K562 (cell line): ENCODE measurements around the gene CLEC18B. TPM values are rescaled to one million over a fixed set of nuclear protein-coding genes. Genes with fewer than 3 reads are reported as not detected.
A peak's percentile ranks its signal among the peaks of the same experiment; 100 is the strongest.
"Not testable (repeated sequence)": the region's sequence is repeated elsewhere in the genome, so short reads cannot be mapped to it uniquely, and the experiment has no call there.

Experiments used
- ATAC-seq: fragments of 200-7000 bp; cut with Tn5 transposase; 3 replicates; pipeline ENCODE4 v1.9.1; 2020; ENCODE audit warnings: moderate library complexity
- BruUV-seq: library from RNA; stranded (reverse); fragments of 400-500 nt; replicated peaks from 2 replicates; lab custom pipeline; 2021; lab: Mats Ljungman, UMichigan
- CTCF ChIA-PET: fragments of 300-600 bp; formaldehyde crosslinking; extraction: SDS; loops from one replicate; lab custom pipeline; 2021; ENCODE audit warnings: low intra/inter-chr PET ratio; lab: Yijun Ruan, JAX
- POLR2A ChIA-PET: fragments of 300-600, 350-650 bp; sonication (Branson Sonifier 250); formaldehyde crosslinking; extraction: SDS; loops from one replicate; lab custom pipeline; 2021; ENCODE audit warnings: antibody characterized with exemption, inconsistent platforms; lab: Yijun Ruan, JAX
- DNase-seq, 4 experiments: peaks; one replicate each; pipeline versions ENCODE4 v3.0.0 to v3.0.0-alpha.2; 2011 to 2018; ENCODE audit warnings: low spot score in 3 of 4, mixed read lengths in 3 of 4; ENCODE audit errors: extremely low read depth in 1 of 4
- FAIRE-seq: peaks from 2 replicates; lab custom pipeline; 2011; peaks lifted over from hg19 to GRCh38; lab: Jason Lieb, UNC
- H2AFZ ChIP-seq: 2 replicates; pipeline ENCODE4 v1.6.0; 2011; ENCODE audit warnings: low read depth, low read length, control low read depth, inconsistent platforms
- H3K27ac ChIP-seq: fragments of 200-600 bp; 3 replicates; pipeline ENCODE4 v1.8.0; 2011; ENCODE audit warnings: low read depth, mild to moderate bottlenecking, control low read depth, inconsistent platforms, low read length, moderate library complexity, mixed read lengths; ENCODE audit errors: extremely low read depth
- H3K27me3 ChIP-seq, 2 experiments: fragments of 300-600 bp in 1 of 2; 2 replicates in 1 of 2; 3 replicates in 1 of 2; pipeline versions ENCODE4 v1.6.0 to v1.8.0; 2011; ENCODE audit warnings: inconsistent platforms in 2 of 2, low read length in 2 of 2, mild to moderate bottlenecking in 1 of 2, mixed read lengths in 1 of 2, moderate library complexity in 1 of 2; ENCODE audit not compliant: control insufficient read depth in 2 of 2, insufficient read depth in 2 of 2
- H3K36me3 ChIP-seq: fragments of 300-600 bp; 3 replicates; pipeline ENCODE4 v1.8.0; 2011; ENCODE audit warnings: mild to moderate bottlenecking, low read length, inconsistent platforms; ENCODE audit not compliant: control insufficient read depth, insufficient read depth
- H3K4me1 ChIP-seq, 2 experiments: fragments of 200-600 bp in 1 of 2; replicated peaks in 1 of 2; 2 replicates in 1 of 2; 3 replicates in 1 of 2; pipeline versions ENCODE4 v1.5.1 to v1.8.0; 2011; ENCODE audit warnings: inconsistent platforms in 2 of 2, low read length in 2 of 2, mild to moderate bottlenecking in 1 of 2, mixed read lengths in 1 of 2, moderate library complexity in 1 of 2; ENCODE audit not compliant: control insufficient read depth in 2 of 2, insufficient read depth in 2 of 2
- H3K4me2 ChIP-seq: 2 replicates; pipeline ENCODE4 v1.6.1; 2011; ENCODE audit warnings: low read length, control low read depth, inconsistent platforms, mixed read lengths; ENCODE audit not compliant: insufficient read depth
- H3K4me3 ChIP-seq: fragments of 200-600 bp; sonication (generic), shearing (Covaris generic); 2 replicates; pipeline ENCODE4 v1.5.1; 2016; ENCODE audit warnings: control low read depth, inconsistent platforms
- H3K79me2 ChIP-seq: fragments of 200-600 bp; 3 replicates; pipeline ENCODE4 v1.8.0; 2011; ENCODE audit warnings: low read length, inconsistent platforms; ENCODE audit not compliant: control insufficient read depth, insufficient read depth
- H3K9ac ChIP-seq, 2 experiments: 2 replicates each; pipeline versions ENCODE4 v1.6.0 to v1.6.1; 2011; ENCODE audit warnings: low read depth in 2 of 2, low read length in 2 of 2, control low read depth in 1 of 2, inconsistent platforms in 1 of 2, mild to moderate bottlenecking in 1 of 2, mixed read lengths in 1 of 2; ENCODE audit not compliant: insufficient read depth in 1 of 2
- H3K9me1 ChIP-seq: one replicate; pipeline ENCODE4 v1.6.0; 2011; ENCODE audit warnings: inconsistent platforms, mild to moderate bottlenecking, low read length, moderate library complexity; ENCODE audit not compliant: control insufficient read depth, insufficient read depth
- H3K9me3 ChIP-seq: replicated peaks from 2 replicates; pipeline ENCODE4 v1.5.1; 2011; ENCODE audit warnings: low read depth, low read length, inconsistent platforms; ENCODE audit not compliant: control insufficient read depth, insufficient read depth
- H4K20me1 ChIP-seq: replicated peaks from 2 replicates; pipeline ENCODE4 v1.6.1; 2011; ENCODE audit warnings: low read length, inconsistent platforms, mixed read lengths; ENCODE audit not compliant: control insufficient read depth, insufficient read depth
- CTCF ChIP-seq, 3 experiments: IDR thresholded peaks in 2 of 3; conservative IDR thresholded peaks in 1 of 3; 2 replicates each; pipeline ENCODE4 v1.5.1; 2011 to 2012; ENCODE audit warnings: low read length in 3 of 3, mild to moderate bottlenecking in 3 of 3, control low read depth in 2 of 3, improper control_type of control experiment in 1 of 3, inconsistent platforms in 1 of 3, low read depth in 1 of 3, mixed read lengths in 1 of 3, moderate library complexity in 1 of 3; ENCODE audit not compliant: insufficient read depth in 2 of 3
- CTCFL ChIP-seq: IDR thresholded peaks from 2 replicates; pipeline ENCODE4 v1.6.1; 2011; ENCODE audit warnings: borderline replicate concordance, low read depth, mild to moderate bottlenecking, moderate library complexity, low read length; ENCODE audit not compliant: insufficient read depth, poor library complexity, severe bottlenecking
- GATAD2B ChIP-seq: fragments of 450-650 bp; IDR thresholded peaks from 2 replicates; pipeline ENCODE4 v1.6.1; 2017; ENCODE audit warnings: mild to moderate bottlenecking, borderline replicate concordance
- MCM2 ChIP-seq: fragments of 450-650 bp; IDR thresholded peaks from 2 replicates; pipeline ENCODE4 v1.6.1; 2017; ENCODE audit warnings: low read depth, mild to moderate bottlenecking
- WGBS: fragments of 100-300 bp; shearing (Covaris generic); methylation state at CpG from one replicate; pipeline ENCODE4 v1.1.6; 2016; ENCODE audit warnings: low coverage, mixed read lengths; ENCODE audit not compliant: insufficient coverage; ENCODE audit errors: missing lambda C conversion rate; 5-methylcytosine and 5-hydroxymethylcytosine counted together
- in situ Hi-C: fragments of 300-500 bp; cut with MboI; formaldehyde crosslinking; loops from 4 replicates; pipeline ENCODE4 v1.15.0; 2018; ENCODE audit warnings: inconsistent platforms, mixed read lengths
- intact Hi-C: fragments of 100-400 bp; cut with micrococcal nuclease; formaldehyde crosslinking; loops from 2 replicates; pipeline ENCODE4 v1.14.2; 2022
- polyA plus RNA-seq, 8 experiments: library from polyadenylated mRNA; depleted of rRNA in 4 of 8; stranded (reverse) in 5 of 8; unstranded in 3 of 8; fragments of >200 nt; fragmentation: Nextera tagmentation in 2 of 8; fragmentation: Illumina TruSeq in 1 of 8; extraction: Ambion mirVana in 2 of 8; extraction: Trizol in 1 of 8; gene quantifications; 2 replicates each; pipeline versions ENCODE4 v1.2.1 to v1.2.3, GENCODE V29; 2011 to 2014; ENCODE audit warnings: inconsistent platforms in 1 of 8, missing spikeins in 1 of 8
- total RNA-seq, 7 experiments: library from RNA; depleted of rRNA in 6 of 7; stranded (reverse); fragments of >200 nt in 6 of 7; fragmentation: Illumina TruSeq in 2 of 7; extraction: Trizol in 2 of 7; gene quantifications; 2 replicates each; pipeline versions ENCODE4 v1.2.1 to v1.2.3, GENCODE V29; 2011 to 2021; ENCODE audit warnings: low replicate concordance in 1 of 7

CLEC18B gene
- total and polyA plus RNA-seq, 9 of the 15 experiments (the other 6 are each of a cell fraction or from before 2014, with no cell fraction given) = 0.23 to 7.6 (median 3.5) TPM

- POLR2A ChIA-PET = interaction anchor here (0.6 to 1.8 kb wide), 3 partner anchors 77 to 492 kb away, joined by 3 to 5 read pairs (median 4); no protein-coding TSS in a partner anchor
- H3K4me1 ChIP-seq, H3K9me1 ChIP-seq, H3K79me2 ChIP-seq, FAIRE-seq, in situ Hi-C loops, H3K4me2 ChIP-seq, ATAC-seq, H3K9me3 ChIP-seq, intact Hi-C loops, H3K4me3 ChIP-seq, DNase-seq, H3K36me3 ChIP-seq, H3K27ac ChIP-seq, H4K20me1 ChIP-seq, CTCF ChIA-PET, BruUV-seq, H3K9ac ChIP-seq, H2AFZ ChIP-seq: not testable (repeated sequence)
- WGBS = 33% methylated on average over 9 of the region's 9 CpGs
- peaks cover 9 to 17% of the 10 kb centered on the region in 2 experiments; a peak in 4 of 5 replicates for H3K27me3 ChIP-seq
Measured at GRCh38 chr16:74373847-74374184, 47.5 kb downstream of the CLEC18B start.

GRCh38 chr16:74372953-74373846, 48.1 kb downstream of the CLEC18B start:
- ATAC-seq (no peak), DNase-seq (peak; percentile 7 to 14 (median 8)), FAIRE-seq (no peak)
- Histone ChIP-seq H3K36me3 (no peaks in the 10 kb centered on the region), H2AFZ (no peak overlapping the region), H3K9me1 (no peaks in the 10 kb centered on the region), H3K27ac (no peak overlapping the region), H3K79me2 (no peaks in the 10 kb centered on the region), H4K20me1 (peaks cover 4% of the 10 kb centered on the region; the same call in 1 of the 2 replicates), H3K27me3 (peaks cover 9 to 17% of the 10 kb centered on the region in 2 experiments; a peak in 4 of 5 replicates), H3K4me2 (no peak overlapping the region), H3K4me1 (peaks cover 0 to 2% of the 10 kb centered on the region in 2 experiments; a peak in 2 of 5 replicates), H3K9ac (no peak overlapping the region), H3K9me3 (no peaks in the 10 kb centered on the region), H3K4me3 (no peak overlapping the region)
- intact Hi-C loops = no loop called here
- 22% methylated on average over 10 of the region's 10 CpGs for WGBS
- CTCF ChIA-PET = no interaction called here
- POLR2A ChIA-PET = interaction anchor here (1.8 kb wide), 1 partner anchor 76 kb away, joined by 5 read pairs; no protein-coding TSS in a partner anchor
- in situ Hi-C loops = no loop called here
- no peak for TF ChIP-seq GATAD2B
- TF ChIP-seq MCM2 = no peak
- no peak for TF ChIP-seq CTCF (IDR thresholded peaks at IDR 0.05 in 2 of 3, conservative IDR thresholded peaks at IDR 0.05 in 1 of 3; ENCODE audit: insufficient read depth in 2 of 3, low read depth in 1 of 3, low read length in 3 of 3)
- no peak for TF ChIP-seq CTCFL
- no TSS peak for BruUV-seq
